HL-60/S4 (cell line): Measurements from ENCODE around the gene LZTS3.
"Not testable (repeated sequence)": the region's sequence is repeated elsewhere in the genome, so short reads cannot be mapped to it uniquely, and the experiment has no call there.

Source experiments
- in situ Hi-C: fragments of 300-500 bp; cut with MboI; formaldehyde crosslinking; loops from 2 replicates; pipeline ENCODE4 v1.14.3; 2022; ENCODE audit warnings: low sequenced_read_pairs

The LZTS3 gene

GRCh38 chr20:3192226-3193015 lies 19.1 kb upstream of the LZTS3 start:
- in situ Hi-C loops: no loop called here

- in situ Hi-C loops: no loop called here
Measured at GRCh38 chr20:3190681-3191111, 17.3 kb upstream of the LZTS3 start.

DNA sequence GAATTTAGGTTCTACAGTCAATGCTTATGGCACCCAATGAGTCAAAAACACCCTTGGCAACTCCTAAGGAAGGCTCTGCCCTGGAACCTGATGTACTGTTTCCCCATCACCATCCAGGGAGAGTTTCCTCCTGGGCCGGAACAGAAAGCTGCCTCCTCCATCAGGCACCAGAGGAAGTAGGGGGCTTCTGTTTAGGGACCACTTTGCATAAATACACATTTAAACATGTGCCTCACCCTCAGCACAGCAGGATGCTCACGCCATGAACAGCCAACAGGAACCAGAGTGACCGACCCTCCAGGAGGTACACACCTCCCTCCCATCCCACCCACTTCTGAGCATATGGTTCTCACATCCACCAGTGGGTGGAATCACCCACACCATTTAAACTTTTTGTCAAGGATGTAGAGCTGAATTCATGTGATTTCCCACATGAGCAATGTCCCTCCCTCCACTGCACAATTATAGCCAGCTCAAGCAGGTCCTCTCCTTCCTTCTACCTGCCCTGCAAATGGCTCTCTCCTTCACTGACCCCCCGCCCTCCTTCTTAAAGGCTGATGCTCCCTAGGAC lies 16.3 kb upstream of the LZTS3 start:
- in situ Hi-C loops: no loop called here

DNA sequence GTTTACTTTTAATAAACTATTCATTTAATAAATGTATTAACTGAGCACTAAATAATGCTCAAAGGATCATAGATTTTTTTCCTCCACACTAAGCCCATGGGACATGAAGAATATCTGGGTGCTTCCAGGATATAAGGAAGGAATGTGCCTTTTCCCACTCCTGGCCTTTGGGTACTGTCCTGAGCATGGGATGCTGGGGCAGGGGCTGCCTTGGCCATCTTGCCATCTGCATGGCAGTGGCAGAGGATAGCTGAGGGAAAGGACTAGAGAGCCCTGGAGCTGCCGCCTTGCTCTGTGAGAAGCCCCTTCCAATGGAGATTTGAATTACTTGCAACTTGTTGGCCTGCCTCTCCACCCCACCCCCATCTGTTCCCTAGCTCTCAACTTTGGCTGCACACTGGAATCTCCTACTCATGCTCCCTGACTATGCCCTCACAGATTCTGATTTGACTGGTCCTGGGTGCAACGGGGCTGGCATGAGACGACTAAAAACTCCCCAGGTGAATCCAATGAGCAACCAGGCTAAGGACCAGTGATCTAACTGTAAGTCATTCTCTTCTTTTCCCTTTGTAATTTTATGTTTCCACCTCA lies 15.6 kb upstream of the LZTS3 start:
- in situ Hi-C loops: no loop called here

- in situ Hi-C loops: not testable (repeated sequence)
Measured at GRCh38 chr20:3187861-3188260, 14.5 kb upstream of the LZTS3 start.

DNA sequence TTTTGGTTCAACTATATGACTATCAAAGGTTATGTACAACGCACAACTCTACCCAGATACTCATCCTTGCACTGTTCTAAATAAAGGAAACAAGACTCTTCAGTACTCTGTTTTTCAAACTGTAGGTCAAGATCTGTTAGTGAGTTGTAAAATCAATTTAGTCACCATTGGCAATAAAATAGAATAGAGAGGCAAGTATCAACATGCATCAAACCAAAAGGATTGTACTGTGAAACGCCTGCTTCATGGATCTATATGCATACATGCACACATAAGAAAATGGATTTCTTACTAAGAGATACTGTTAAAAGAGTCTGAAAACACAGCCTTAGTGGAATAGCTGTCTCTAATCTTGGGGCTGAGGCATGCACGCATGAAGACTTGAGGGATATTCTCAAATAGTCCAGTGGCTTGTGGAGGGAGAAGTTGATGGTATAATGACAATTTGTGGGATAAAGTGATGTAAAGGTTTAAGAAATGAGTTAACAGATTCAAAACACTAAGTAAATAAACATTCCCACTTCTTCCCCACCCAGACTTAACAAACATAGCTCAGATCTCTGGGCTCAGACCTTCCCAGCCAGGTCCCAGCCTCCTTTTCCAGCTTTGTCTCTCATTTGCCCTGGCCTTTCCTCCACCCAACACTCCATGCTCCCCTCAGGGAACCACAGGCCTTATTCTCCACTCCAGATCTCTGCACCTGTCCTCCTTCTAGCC lies 10.7 kb upstream of the LZTS3 start:
- in situ Hi-C loops: no loop called here

- in situ Hi-C loops: not testable (repeated sequence)
Measured at GRCh38 chr20:3182429-3182828, 9.1 kb upstream of the LZTS3 start.

- in situ Hi-C loops: no loop called here
Measured at GRCh38 chr20:3181270-3181669, 7.9 kb upstream of the LZTS3 start.

- in situ Hi-C loops: no loop called here
Measured at GRCh38 chr20:3180319-3180718, 7.0 kb upstream of the LZTS3 start.

GRCh38 chr20:3177746-3178485 lies 4.6 kb upstream of the LZTS3 start:
- in situ Hi-C loops: no loop called here

DNA sequence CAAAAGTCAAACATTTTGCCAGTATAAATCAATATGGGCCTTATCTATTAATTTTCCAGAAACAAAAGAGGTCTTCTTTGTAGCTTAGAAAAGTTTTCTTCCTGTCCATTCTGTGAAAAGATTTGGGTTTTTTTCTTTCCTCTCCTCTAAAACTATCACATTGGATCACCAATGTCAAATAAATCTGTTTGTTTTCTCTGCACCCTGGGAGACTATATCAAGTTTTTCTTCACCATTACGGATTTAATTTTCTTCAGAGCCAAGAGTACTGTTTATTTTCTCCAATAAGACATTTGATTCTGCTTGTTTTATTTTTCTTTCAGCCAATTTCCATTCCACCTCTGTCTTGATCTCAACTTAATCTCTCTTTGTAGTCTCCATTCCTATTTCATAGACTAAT lies 1.9 kb upstream of the LZTS3 start:
- in situ Hi-C loops: no loop called here

DNA sequence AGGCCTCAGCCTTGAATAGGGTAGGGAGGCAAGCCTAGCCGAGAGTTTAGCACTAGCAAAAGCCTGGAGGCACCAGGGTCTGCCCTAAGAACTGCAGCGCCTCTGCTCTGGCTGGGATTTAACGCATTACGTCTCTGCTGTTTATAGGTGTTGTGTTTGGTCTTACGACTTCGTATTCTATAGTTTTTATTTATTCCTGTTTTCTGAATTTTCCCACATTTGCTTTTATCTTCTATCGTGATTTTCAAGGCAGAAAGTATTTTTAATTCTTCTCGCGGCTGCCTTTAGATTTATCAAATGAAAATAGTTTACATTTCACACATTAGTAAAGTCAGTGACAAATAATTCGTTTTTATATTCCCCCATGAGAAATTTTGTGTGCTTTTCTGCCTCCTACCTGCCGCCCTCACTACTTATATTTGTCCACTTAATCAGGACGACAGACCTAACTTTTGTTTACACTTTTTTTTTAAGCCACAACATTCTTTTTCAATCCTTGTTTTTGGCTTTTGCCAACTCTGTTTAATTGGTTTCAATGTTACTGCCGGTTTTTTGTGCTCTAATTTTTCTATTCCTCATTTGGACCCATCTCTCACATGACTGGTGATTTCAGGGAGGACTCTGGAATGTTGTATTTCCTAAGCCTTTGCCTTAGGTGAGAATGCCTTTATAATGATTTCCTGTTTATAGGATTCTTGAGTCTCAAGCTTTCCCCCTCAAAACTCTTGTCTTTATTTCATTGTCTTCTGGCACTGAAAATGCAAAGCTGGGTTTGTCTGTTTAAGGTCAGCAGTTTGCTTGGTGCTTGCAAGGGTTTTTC lies 1.3 kb upstream of the LZTS3 start:
- in situ Hi-C loops: no loop called here

GRCh38 chr20:3173610-3174441 lies 477 bp upstream of the LZTS3 start:
- in situ Hi-C loops: no loop called here

- in situ Hi-C loops: no loop called here
Measured at GRCh38 chr20:3172126-3172932, 1.0 kb downstream of the LZTS3 start.

DNA sequence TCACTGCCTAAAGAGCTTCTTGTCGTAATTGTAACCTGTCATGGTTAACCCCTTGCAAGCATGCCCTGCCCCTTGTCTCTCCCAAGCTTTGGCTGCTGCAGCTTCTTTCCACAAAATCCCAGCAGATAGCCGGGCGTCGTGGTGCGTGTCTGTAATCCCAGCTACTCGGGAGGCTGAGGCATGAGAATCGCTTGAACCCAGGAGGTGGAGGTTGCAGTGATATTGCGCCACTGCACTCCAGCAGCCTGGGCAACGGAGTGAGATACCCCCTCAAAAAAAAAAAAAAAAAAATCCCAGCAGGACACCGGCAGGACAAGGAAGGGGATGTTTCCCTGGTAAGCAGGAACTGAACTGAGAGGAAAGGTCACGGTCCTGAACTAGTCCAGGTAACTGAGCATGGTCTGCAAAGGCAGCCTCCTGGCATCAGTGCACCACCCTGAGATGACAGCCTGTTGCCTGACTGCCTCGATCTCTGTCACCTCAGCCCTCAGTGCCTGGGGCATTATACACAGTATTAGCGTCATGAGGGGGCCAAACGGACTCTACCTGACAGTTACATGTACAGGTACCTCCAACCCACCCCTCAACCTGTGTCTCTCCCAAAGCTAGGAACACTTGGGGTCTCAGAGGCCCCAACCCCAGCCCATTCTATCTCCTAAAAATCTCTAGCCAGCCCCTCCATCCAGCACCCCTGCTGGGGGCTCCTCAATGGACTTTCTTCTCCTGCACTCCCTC lies 1.8 kb downstream of the LZTS3 start:
- in situ Hi-C loops: no loop called here

GRCh38 chr20:3168829-3169590 lies 4.3 kb downstream of the LZTS3 start:
- in situ Hi-C loops: no loop called here
